ENCODE data around the gene SEMA5A.

DNA sequence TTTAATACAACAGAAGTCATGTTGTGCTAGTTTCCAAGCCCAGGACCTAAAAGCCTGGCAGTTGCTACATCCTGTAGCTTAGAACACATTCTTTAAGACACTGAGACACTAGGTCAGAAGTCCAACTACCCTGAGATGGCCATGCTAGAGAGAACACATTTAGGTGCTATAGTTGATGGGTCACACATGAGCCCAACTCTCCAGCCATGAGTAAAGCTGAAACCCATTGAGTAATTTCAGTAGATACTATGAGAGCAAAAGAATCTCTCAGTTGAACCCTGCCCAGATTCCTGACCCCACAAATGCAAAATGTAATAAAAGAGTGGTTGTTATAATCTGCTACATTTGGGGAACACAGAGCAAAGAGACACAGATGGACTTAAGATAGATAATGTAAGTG, 164.4 kb downstream of the SEMA5A start:
- no peak for TF ChIP-seq POLR2A (IDR thresholded peaks at IDR 0.05)
- TF ChIP-seq CTCF (IDR thresholded peaks at IDR 0.05), result no peak
- no peak for TF ChIP-seq POLR2AphosphoS5 (IDR thresholded peaks at IDR 0.05; ENCODE audit: insufficient read depth in 1 of 2, low read depth in 1 of 2)
